A673 (cell line): ENCODE data around the gene MARCHF7. TPM values are rescaled to one million over a fixed set of nuclear protein-coding genes. Genes with fewer than 3 reads are reported as not detected.

Experiments
- BruUV-seq: library from RNA; stranded (reverse); fragments of 400-500 nt; replicated peaks from 2 replicates; lab custom pipeline; 2021; lab: Mats Ljungman, UMichigan
- CTCF ChIA-PET: fragments of 300-600 bp; sonication (Branson Sonifier 250); formaldehyde crosslinking; loops from one replicate; lab custom pipeline; 2022; ENCODE audit warnings: antibody characterized with exemption; lab: Charles Lee
- POLR2A ChIA-PET: fragments of 300-600 bp; sonication (Branson Sonifier 250); formaldehyde crosslinking; loops from one replicate; lab custom pipeline; 2022; ENCODE audit warnings: antibody characterized with exemption; ENCODE audit not compliant: low non-redundant PET; lab: Charles Lee
- DNase-seq: peaks from one replicate; pipeline ENCODE4 v3.0.0-alpha.2; 2015; ENCODE audit warnings: low spot score
- H3K27ac ChIP-seq: fragments of 200-600 bp; sonication (generic); 2 replicates; pipeline ENCODE4 v1.5.1; 2016; ENCODE audit warnings: mixed run types, low read depth, mild to moderate bottlenecking, mixed read lengths, antibody characterized with exemption, low read length; ENCODE audit not compliant: poor library complexity, severe bottlenecking
- H3K27me3 ChIP-seq: fragments of 200-600 bp; sonication (generic); replicated peaks from 2 replicates; pipeline ENCODE4 v1.6.1; 2017; ENCODE audit warnings: mixed run types, low read depth, mild to moderate bottlenecking, mixed read lengths, antibody characterized with exemption, low read length; ENCODE audit not compliant: insufficient read depth, poor library complexity
- H3K36me3 ChIP-seq: fragments of 200-600 bp; sonication (generic); 2 replicates; pipeline ENCODE4 v1.6.1; 2016; ENCODE audit warnings: mixed run types, mild to moderate bottlenecking, mixed read lengths, antibody characterized with exemption, low read length; ENCODE audit not compliant: insufficient read depth, poor library complexity, severe bottlenecking
- H3K4me1 ChIP-seq: fragments of 200-600 bp; sonication (generic); 2 replicates; pipeline ENCODE4 v1.6.1; 2017; ENCODE audit warnings: mixed run types, mild to moderate bottlenecking, mixed read lengths, antibody characterized with exemption, low read length; ENCODE audit not compliant: insufficient read depth, poor library complexity, severe bottlenecking
- H3K4me3 ChIP-seq: fragments of 200-600 bp; sonication (generic); 2 replicates; pipeline ENCODE4 v1.5.1; 2016; ENCODE audit warnings: low read depth, mixed run types, mild to moderate bottlenecking, mixed read lengths, low read length; ENCODE audit not compliant: poor library complexity, severe bottlenecking
- H3K9me3 ChIP-seq: fragments of 200-600 bp; sonication (generic); 2 replicates; pipeline ENCODE4 v1.6.1; 2016; ENCODE audit warnings: mixed run types, low read depth, mild to moderate bottlenecking, mixed read lengths, antibody characterized with exemption, low read length; ENCODE audit not compliant: poor library complexity, severe bottlenecking
- EZH2 ChIP-seq: fragments of 200-600 bp; sonication (generic); IDR thresholded peaks from 2 replicates; pipeline ENCODE4 v1.6.1; 2017; ENCODE audit warnings: borderline replicate concordance, low read depth, mild to moderate bottlenecking, mixed read lengths, antibody characterized with exemption, low read length; ENCODE audit not compliant: poor library complexity, severe bottlenecking
- intact Hi-C: fragments of 100-400 bp; cut with micrococcal nuclease; formaldehyde crosslinking; loops from one replicate; pipeline ENCODE4 v1.10.0; 2022; ENCODE audit not compliant: unreplicated experiment
- total RNA-seq: library from RNA; stranded (reverse); gene quantifications from 2 replicates; pipeline ENCODE4 v1.2.3, GENCODE V29; 2021
- TF ChIP-seq, protein P1 (sequence below): fragments of 300-800, 200-600 bp; sonication (generic); conservative IDR thresholded peaks from 2 replicates; pipeline ENCODE4 v1.5.1; 2017; ENCODE audit warnings: low read depth, mild to moderate bottlenecking, antibody characterized with exemption, low read length, moderate library complexity, mixed read lengths

Gene MARCHF7
- total RNA-seq, 1 experiment from 2014 or later: 94.9 TPM

DNA sequence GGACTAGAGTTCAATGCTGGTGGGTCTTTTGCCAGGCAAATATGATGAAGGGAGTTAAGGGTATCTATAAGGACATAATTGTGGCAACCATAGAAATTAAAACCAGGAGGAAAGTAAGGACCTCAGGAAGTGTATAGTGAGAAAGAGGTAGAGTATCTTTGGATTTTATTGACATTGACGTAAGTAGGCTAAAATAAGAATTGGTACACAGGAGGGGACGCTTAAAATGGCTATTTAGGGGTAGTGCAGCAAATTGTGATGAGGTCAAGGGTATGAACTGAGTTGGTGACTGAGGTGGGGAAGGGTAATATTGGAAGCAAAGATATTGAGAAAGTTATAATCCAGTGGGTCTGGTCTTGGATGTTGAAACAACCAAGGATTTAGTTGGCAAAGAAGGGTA is 42.7 kb downstream of the MARCHF7 start:
- H3K4me3 ChIP-seq: no peak overlapping the region
- BruUV-seq: no TSS peak
- no peaks in the 10 kb centered on the region for H3K27me3 ChIP-seq
- intact Hi-C loops: no loop called here
- ChIA-PET CTCF (no interaction called here), POLR2A (no interaction called here)
- no peaks in the 10 kb centered on the region for H3K9me3 ChIP-seq
- no peak for TF ChIP-seq EZH2
- TF ChIP-seq, protein P1, sequence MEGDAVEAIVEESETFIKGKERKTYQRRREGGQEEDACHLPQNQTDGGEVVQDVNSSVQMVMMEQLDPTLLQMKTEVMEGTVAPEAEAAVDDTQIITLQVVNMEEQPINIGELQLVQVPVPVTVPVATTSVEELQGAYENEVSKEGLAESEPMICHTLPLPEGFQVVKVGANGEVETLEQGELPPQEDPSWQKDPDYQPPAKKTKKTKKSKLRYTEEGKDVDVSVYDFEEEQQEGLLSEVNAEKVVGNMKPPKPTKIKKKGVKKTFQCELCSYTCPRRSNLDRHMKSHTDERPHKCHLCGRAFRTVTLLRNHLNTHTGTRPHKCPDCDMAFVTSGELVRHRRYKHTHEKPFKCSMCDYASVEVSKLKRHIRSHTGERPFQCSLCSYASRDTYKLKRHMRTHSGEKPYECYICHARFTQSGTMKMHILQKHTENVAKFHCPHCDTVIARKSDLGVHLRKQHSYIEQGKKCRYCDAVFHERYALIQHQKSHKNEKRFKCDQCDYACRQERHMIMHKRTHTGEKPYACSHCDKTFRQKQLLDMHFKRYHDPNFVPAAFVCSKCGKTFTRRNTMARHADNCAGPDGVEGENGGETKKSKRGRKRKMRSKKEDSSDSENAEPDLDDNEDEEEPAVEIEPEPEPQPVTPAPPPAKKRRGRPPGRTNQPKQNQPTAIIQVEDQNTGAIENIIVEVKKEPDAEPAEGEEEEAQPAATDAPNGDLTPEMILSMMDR: no peak
- H3K36me3 ChIP-seq: peaks cover 84% of the 10 kb centered on the region
- no peaks in the 10 kb centered on the region for H3K4me1 ChIP-seq
- no peak for DNase-seq
- H3K27ac ChIP-seq: no peak overlapping the region

DNA sequence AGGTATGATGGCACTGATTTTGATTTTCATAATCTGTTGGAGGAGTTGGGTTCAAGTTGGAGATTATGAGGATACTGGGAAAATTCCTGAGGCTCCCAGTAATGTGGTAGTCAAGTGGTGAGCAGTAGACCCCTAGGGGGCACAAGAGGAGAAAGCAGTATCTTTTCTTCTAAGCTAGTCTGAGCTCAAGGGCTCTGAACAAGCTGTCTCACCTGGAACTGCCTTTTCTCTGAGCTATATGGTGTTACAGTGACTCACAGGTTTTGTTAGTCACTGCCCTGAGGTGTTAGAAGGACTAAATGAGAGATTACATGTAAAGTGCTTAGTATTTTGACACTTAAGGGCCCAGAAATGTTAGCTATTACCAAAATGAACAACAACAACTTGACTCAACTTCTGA is 43.5 kb downstream of the MARCHF7 start:
- CTCF ChIA-PET: no interaction called here
- H3K4me1 ChIP-seq: no peaks in the 10 kb centered on the region
- H3K27ac ChIP-seq: no peak overlapping the region
- no peak for TF ChIP-seq EZH2
- TF ChIP-seq, protein P1: peak; percentile 44
- H3K27me3 ChIP-seq: no peaks in the 10 kb centered on the region
- peaks cover 88% of the 10 kb centered on the region for H3K36me3 ChIP-seq
- POLR2A ChIA-PET: no interaction called here
- no peak overlapping the region for H3K4me3 ChIP-seq
- intact Hi-C loops: no loop called here
- BruUV-seq: no TSS peak
- no peak for DNase-seq
- H3K9me3 ChIP-seq: no peaks in the 10 kb centered on the region

DNA sequence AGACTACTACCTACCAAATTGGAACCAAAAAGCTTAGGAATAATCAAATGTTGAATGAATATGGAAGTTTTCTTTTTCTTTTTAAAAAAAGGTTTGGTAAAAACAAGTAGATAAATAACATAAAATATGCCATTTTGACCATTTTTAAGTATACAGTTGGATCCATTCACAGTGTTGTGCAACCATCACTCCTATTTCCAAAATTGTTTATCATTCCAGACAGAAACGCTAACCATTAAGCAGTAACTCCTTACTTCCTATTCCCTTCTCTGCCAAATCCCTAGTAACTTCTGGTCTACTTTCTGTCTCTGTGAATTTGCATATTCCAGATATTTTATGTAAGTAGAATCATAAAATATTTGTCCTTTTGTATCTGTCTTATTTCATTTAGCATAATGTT is 45.9 kb downstream of the MARCHF7 start:
- no peaks in the 10 kb centered on the region for H3K9me3 ChIP-seq
- TF ChIP-seq, protein P1: no peak
- TF ChIP-seq EZH2: no peak
- BruUV-seq: no TSS peak
- peaks cover 86% of the 10 kb centered on the region for H3K36me3 ChIP-seq
- no peak overlapping the region for H3K27ac ChIP-seq
- H3K4me1 ChIP-seq: no peaks in the 10 kb centered on the region
- intact Hi-C loops: no loop called here
- H3K27me3 ChIP-seq: no peaks in the 10 kb centered on the region
- H3K4me3 ChIP-seq: no peak overlapping the region
- ChIA-PET CTCF (no interaction called here), POLR2A (no interaction called here)
- no peak for DNase-seq
